Stimulated activated CD4-positive, alpha-beta T cell treated with anti-CD3 and anti-CD28 coated beads, Interleukin-15, amount 100 ng/mL, for 48 hours (primary cell): ENCODE results near the gene UNKL.

Experiments
- DNase-seq, 2 donors: peaks; one replicate each; pipeline ENCODE4 v3.0.0-alpha.2; 2020; ENCODE audit warnings: low read depth in 2 of 2

UNKL gene, protein sequence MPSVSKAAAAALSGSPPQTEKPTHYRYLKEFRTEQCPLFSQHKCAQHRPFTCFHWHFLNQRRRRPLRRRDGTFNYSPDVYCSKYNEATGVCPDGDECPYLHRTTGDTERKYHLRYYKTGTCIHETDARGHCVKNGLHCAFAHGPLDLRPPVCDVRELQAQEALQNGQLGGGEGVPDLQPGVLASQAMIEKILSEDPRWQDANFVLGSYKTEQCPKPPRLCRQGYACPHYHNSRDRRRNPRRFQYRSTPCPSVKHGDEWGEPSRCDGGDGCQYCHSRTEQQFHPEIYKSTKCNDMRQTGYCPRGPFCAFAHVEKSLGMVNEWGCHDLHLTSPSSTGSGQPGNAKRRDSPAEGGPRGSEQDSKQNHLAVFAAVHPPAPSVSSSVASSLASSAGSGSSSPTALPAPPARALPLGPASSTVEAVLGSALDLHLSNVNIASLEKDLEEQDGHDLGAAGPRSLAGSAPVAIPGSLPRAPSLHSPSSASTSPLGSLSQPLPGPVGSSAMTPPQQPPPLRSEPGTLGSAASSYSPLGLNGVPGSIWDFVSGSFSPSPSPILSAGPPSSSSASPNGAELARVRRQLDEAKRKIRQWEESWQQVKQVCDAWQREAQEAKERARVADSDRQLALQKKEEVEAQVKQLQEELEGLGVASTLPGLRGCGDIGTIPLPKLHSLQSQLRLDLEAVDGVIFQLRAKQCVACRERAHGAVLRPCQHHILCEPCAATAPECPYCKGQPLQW

GRCh38 chr16:1414532-1415260 is at the start of gene UNKL:
TSS of gene UNKL (minus strand) at chr16:1414704. CDS start at chr16:1414691, 13 bp downstream.
- DNase-seq: peak; percentile 63 to 68

GRCh38 chr16:1461146-1461545 is 46.6 kb upstream of the UNKL start:
- no peak for DNase-seq

DNA sequence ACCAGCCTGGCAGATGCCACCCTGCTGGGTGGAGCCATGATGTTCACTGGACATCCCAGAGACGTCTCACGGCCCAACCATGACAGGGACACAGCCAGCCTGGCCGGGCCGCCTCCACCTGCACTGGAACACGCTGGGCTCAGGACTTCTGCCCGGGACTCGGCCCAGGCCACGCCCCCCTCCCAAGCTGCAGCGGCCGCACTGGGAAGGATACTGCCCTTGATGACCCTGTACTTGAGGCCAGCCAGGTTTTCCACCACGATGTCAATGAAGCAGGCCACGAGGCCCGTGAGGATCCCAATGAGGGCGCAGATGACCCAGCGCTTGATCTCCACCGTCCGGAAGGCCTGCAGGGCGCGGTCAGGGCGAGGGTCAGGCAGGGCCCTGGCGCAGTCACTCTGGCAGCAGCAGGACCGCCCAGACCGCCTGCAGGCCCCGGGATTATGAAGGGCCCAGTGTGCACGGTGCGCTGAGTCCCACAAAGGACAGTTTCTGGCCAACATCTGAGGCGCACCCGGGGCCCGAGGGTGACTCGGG is 46.2 kb upstream of the UNKL start:
- no peak for DNase-seq

GRCh38 chr16:1459967-1460366 is 45.5 kb upstream of the UNKL start:
- DNase-seq: no peak

DNA sequence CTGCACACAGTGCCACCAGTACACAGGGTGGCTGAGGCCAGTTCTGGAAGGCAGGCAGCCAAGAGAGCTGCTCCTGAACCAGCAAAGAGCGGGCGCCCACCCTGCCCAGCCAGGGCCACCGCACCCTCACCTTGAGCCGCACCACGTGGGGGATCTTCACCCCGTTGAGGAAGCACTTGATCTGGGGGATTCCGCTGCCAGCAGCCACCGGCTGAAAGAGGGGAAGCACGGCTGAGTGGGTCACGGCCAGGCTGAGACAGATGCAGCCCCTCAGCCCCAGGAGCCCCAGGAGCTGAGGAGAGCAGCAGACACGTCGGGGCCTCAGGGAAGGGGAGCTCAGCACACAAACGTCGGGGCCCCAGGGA is 44.5 kb upstream of the UNKL start:
- no peak for DNase-seq

GRCh38 chr16:1458336-1458976 is 44.0 kb upstream of the UNKL start:
- peak; percentile 25 to 26 for DNase-seq

- no peak for DNase-seq
Observed at GRCh38 chr16:1457489-1458245, 43.2 kb upstream of the UNKL start.

DNA sequence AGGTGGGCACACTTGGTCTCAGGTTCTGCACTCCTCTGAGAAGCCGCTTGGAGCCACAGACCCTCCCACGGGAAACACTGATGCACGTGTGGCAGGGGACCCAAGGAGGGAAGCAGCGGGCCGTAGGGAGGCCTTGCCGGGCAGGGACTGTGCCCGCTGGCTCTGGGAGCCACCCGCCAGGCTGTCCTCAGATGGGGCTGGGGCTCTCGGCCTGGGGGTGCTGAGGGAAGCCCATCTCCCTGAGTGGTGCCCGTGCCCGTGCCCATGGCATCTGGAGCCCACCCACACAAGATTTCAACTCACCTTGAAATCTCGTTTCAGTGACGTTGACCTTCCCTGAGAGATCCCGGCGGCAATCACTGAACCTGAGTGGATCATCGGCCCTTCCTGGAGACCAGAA is 42.4 kb upstream of the UNKL start:
- no peak for DNase-seq

GRCh38 chr16:1455190-1456171 is 41.0 kb upstream of the UNKL start:
- DNase-seq: no peak

- no peak for DNase-seq
Observed at GRCh38 chr16:1454561-1454960, 40.1 kb upstream of the UNKL start.

DNA sequence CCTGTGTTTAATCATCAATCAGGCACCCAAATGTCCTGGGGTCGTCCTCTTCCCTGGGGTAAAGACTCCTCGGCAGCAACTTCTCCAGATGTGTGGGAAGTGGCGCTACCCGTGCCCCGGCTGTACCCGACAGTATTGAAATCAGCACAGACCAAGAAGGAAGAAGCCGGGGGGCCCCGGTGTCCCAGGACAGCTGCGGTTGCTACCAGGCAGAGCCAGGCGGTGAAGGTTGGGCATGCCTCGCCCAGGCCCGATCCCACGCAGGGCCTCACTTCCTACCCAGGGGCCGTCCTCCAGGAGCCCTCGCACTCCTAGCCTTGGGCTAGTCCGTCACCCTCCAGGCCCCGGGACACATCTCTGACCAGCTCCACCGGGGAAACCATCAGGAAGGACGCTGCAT is 38.8 kb upstream of the UNKL start:
- DNase-seq: no peak

- DNase-seq: no peak
Observed at GRCh38 chr16:1452530-1452929, 38.0 kb upstream of the UNKL start.

DNA sequence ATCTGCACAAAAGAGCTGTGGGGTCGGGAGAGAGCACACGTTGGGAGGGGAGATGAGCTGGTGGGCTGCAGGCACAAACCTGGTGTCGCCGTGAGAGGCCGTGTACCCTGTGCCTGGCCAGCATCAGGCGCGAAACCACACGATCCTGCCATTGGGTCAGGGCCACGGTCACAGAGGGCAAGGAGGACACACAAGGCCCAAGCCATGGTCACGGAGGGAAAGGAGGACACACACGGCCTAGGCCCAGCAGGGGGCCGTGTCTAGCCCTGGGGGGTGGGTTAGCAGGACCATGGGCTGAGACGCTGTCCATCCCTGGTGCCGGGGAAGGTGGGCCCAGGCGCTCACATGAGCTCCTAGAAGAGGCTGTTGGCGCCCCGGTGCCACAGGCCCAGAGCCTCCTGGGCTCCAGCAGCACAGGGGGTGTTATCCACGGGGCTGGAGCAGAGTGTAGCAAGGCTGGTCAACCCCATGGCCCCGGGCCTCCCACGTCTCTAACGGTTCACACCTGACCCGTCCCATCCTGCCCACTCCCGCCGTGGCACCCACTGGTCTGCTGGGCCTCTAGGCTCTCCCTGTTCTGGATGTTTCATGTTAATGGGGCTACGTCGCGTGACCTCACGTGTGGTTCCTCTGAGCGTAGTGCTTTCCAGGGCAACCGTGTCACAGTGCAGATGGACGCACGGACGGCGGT is 37.3 kb upstream of the UNKL start:
- no peak for DNase-seq

DNA sequence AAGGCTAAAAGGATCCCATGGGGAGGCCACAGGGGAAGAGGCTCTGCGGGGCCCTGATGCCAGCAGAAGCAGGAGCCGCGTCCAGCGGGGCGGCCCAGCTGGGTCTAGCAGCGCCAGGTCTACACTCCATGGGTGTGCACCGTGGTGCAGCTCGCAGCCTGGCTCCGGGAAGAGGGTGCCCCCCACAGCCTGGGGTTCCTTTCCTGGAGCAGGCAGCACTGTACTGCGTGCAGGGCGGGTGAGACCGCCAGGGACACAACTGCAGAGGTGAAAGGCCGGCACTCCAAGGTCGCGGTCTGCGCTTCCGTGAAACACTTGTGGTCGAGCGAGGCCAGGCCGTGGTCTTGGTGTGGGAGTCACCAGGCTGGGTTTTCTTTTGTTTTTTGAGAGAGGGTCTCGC is 36.3 kb upstream of the UNKL start:
- DNase-seq: no peak

- DNase-seq: no peak
Observed at GRCh38 chr16:1450218-1450617, 35.7 kb upstream of the UNKL start.

- no peak for DNase-seq
Observed at GRCh38 chr16:1449201-1449788, 34.8 kb upstream of the UNKL start.

DNA sequence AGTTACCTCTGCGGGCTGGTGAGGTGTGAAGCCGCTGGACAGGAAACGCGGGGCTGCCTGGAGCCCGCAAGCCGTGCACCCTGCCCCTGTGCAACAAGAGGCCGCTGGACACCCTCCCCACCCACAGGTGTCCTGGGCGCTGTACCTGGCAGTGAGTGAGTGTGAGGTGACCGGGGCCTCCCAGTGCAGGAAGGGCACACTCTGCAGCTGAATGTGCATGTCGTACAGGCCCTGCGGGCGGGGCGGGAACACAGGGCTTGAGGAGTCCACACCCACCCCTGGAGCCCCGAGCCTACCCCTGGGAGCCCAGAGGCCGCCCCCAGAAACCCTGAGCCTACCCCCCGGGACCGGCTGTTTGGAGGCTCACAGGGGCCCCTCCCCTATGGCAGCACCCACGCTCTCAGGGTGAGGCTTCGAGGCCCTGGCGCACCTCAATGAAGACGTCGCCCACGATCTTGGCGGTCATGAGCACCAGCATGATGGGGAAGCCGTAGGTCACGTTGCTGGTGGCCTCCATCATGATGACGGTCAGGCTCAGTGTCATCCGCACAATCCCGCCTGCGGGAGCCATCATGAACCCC is 34.1 kb upstream of the UNKL start:
- DNase-seq: no peak

GRCh38 chr16:1447965-1448364 is 33.5 kb upstream of the UNKL start:
- DNase-seq: no peak
